OCI-M2 (cell line): ENCODE results near the gene RFX3.
"Not testable (repeated sequence)": the region's sequence is repeated elsewhere in the genome, so short reads cannot be mapped to it uniquely, and the experiment has no call there.

Source experiments
- DNase-seq: peaks from one replicate; lab custom pipeline; 2025; ENCODE audit not compliant: unreplicated experiment; lab: John Stamatoyannopoulos, UW

RFX3 gene

DNA sequence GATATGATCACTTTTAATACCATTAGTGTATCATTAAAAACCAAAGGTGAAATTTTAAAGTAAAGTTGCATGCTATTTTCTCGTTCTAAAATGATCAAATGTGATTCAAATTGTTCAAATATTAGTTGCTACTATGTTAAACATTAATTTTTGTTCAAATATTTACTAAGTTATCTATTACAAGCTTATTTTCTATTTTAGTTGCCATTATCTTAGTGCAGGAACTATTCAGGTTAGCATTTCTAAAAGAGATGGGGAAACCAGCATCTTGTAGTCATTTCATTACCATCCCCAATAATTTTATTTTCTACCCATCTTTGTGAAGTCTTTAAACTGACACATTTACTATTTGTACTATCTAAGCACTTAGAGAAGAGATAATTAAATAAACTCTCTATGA, 166.0 kb downstream of the RFX3 start:
- DNase-seq: no peak

DNA sequence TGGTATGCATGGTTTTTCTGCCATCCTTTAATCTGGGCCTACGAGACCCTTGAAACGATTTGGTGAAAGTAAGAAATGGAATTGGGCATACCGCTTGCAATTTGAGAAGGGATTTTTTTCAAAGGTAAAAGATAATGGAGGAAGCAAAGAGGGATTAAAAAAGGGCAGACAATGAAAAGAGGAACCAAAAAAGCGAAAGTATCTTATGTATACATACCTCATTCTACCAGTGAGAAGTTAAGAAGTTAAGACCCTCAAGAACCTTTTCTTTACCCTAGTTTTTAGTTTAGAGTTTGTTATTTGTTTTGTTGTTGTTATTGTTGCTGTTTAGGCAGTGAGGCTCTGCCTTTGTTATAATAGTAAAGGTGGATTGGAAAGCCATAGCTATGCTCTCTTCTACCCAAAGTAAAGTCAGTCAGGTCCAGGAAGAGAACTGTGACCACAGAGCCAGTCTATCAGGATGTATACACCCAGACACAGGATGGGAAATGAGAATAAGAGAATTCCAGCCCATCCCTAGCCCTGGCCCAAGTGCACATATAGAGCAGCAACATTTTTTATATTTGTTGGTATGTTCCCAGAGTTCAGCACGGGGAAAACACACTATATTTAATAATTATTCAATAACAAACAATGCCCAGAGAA, 166.6 kb downstream of the RFX3 start:
- no peak for DNase-seq

DNA sequence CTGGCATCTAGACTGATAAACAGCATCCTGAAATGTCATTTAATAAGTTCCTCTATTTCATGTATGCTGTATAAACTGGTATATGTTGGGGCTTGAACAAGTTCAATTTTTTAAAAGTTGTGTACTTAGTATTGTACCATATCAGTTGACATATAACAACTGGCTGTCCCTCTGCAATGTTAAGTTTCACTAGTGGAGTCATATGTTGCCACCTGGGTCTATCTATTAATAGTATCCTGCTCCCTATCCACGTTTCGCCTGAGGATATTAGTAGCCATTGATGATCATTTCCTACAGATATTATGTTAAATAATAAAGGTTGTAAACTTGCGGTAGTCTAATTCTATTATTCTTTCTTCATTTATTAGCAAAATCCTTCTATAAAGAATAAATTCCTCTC, 177.6 kb downstream of the RFX3 start:
- DNase-seq: no peak

DNA sequence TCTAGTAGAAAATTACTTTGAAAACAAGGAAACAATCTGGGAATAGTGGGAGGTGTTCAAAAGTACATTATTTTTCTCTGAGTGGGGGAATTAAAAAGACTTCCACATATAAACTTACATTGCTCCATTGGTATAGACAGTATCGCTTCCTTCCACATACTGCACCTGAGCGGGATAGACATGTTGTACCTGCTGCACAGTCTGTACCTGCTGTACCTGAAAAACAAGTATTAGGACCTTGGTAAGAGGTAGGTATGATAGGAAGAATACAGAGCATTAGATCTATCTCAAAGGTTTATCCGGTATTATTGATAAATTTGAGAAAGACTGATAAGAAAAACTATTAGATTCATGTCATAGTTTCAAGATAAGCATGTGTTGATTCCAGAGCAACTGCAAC, 179.3 kb downstream of the RFX3 start:
- DNase-seq: no peak

- DNase-seq: no peak
Measured at GRCh38 chr9:3343671-3344070, 182.1 kb downstream of the RFX3 start.

DNA sequence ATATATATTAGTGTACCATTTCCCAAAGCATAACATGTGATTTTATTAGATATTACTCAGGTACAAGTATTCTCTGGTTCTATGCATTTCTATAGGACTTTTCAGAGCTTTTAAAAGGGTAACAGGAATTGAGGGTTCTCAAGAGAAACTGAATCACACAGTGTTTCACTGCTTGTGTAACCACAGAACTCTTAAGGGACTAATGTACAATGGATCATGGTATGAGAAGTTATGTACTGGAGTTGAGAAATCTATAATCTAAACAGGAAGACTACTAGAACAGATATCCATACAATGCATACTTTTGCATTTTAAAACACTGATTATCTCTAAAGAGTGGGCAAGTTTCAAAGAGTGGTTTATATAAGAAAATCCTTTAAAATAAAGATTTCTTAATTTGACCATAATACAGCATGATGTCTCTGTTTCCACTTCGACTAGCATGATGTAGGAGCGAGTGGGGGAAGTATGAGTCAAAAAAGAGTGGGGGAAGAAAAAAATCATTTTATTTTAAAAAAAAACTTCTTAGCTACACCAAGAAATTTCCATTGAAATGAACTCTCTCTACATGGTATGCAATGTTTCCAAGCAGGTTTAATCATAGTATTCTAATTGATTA, 183.5 kb downstream of the RFX3 start:
- DNase-seq: no peak

- DNase-seq: no peak
Measured at GRCh38 chr9:3337515-3338225, 188.1 kb downstream of the RFX3 start.

- no peak for DNase-seq
Measured at GRCh38 chr9:3336951-3337350, 188.8 kb downstream of the RFX3 start.

DNA sequence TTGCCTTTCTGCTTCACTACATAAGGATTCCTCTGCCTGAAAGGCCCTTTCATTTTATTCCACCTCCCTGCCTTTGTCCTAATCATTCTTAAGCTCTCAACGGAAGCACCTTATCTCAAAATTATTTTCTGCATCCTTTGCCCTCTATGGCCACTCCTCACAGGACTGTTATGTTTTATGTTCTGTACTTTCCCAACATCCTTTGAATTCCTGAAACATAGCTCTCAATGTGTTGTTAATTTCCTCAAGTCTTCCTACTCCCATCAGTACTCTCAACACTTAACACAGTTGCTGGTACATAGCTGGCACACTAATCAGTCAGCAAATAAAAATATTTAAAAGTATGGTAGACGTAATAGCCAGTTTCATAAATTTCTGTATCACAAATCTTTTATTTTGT, 193.0 kb downstream of the RFX3 start:
- no peak for DNase-seq

DNA sequence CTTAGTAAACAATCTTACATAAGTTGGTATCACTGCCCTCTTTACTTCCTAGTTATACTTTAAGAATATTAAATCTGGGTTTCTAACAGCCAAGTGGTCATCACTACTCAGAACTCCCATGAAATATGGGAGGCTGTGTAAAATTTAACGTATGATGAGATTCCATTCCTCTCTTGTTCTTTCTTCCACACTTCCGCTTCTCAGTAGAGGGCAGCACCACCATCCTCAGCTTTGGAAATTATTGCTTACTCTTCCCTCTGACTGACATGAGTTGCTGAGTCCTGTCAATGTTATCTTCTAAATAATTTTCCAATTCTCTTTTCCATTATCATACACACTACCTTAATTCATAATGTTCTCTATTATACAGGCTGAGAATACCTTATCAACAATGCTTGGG, 194.0 kb downstream of the RFX3 start:
- DNase-seq: no peak

DNA sequence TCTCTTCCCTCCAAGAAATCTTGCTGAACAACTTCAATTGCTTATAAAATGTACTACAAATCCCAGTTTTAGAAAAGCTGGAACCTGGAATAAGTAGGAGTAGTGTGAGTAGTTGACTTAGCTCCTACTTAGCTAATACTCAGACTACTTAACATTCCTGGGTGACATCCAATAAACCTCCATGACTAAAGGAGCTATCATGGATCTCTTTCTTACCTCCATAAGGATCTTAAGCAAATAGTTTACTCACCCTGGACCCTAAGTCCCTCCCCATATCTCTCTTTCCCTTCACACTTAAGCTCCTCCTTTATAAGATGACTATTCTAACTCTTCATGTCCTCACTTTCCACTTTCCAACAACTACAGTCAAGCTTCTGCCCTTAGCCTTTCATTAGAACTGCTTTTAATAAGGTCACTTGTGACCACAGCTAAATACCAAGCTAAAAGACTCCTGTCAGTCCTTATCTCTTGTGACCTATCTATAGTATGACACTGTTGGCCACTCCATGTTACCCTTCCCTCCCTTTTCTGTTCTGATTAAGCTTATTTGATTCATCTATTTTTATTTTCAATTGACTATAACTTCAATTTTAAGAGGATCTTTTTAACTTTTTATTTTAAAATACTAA, 194.9 kb downstream of the RFX3 start:
- no peak for DNase-seq

DNA sequence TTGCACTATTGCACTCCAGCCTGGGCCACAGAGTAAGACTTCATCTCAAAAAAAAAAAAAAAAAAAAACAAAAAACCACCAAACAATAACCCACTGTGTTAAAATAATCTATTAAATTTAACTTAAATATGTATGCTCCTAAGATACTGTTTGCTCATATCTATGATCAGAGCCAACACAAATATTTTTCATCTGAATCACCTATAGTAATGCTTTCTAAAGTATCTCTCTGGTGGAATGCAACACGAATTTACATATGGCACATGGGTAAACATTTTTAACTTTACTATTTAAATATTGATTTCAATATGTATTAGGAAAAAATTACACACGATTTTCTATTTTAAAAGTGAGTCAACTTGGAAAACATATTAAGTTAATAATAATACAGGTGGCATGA, 196.4 kb downstream of the RFX3 start:
- no peak for DNase-seq

- no peak for DNase-seq
Measured at GRCh38 chr9:3323714-3324113, 202.1 kb downstream of the RFX3 start.

GRCh38 chr9:3321186-3321585, 204.6 kb downstream of the RFX3 start:
- DNase-seq: no peak

GRCh38 chr9:3312595-3312994, 213.2 kb downstream of the RFX3 start:
- DNase-seq: not testable (repeated sequence)

GRCh38 chr9:3308609-3309008, 217.2 kb downstream of the RFX3 start:
- DNase-seq: no peak

DNA sequence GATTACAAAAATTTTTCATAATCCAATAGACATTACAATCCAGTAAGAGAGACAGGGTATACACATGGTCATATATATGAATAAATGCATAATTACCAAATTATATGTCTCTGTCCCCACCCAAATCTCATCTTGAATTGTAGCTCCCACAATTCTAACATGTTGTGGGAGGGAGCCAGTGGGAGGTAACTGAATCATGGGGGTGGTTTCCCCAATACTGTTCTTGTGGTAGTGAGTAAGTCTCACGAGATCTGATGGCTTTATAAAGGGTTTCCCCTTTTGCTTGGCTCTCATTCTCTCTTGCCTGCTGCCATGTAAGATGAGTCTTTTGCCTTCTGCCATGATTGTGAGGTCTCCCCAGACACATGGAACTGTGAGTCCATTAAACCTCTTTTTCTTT, 221.4 kb downstream of the RFX3 start:
- not testable (repeated sequence) for DNase-seq

- DNase-seq: no peak
Measured at GRCh38 chr9:3299872-3300271, 225.9 kb downstream of the RFX3 start.

DNA sequence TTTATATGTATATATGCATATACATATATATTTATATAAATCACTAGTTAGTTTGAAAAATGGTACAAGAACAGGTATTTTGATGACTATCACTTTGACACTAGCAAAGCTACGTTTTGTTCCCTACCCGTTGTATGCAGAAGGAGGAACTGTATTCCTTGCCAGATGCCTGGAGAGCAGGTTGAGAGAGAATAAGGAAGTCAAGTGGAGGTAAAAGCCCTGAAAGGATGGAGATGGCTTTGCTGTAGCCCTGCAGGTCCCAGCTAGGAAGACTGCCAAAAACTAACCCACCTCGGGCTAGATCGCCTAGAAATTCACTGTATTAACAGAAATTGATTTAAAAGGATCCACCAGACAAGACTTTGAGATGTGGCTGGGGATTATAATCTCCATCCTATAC, 229.3 kb downstream of the RFX3 start:
- DNase-seq: no peak

GRCh38 chr9:3292311-3292710, 233.5 kb downstream of the RFX3 start:
- DNase-seq: no peak

DNA sequence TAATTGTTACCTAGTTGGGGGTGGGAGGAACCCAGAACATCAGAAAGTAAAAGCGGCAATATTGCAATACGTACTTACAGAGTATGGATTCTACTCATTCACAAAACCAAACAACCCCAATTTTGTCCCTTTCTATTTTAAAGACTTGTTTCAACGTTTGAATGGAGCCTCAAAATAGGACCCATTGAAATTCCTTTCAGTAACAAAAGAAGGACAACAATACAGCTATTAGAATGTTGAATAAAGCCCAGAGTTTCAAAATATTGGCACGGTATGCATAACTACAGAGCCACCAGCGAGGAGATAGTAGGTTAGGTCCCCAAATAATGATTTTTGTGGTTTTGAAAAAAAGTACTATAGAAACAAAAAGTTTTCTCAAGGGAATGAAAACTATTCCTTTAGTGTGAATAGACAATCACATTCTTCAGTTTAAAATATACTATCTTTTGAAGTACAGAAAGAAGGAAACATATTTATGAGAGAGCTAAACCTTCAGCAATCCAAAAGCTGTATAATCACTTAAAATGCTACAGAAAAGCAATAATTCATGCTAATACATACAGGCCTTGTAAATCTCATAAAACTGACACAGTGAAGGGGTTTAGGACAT, 235.5 kb downstream of the RFX3 start:
- DNase-seq: no peak

DNA sequence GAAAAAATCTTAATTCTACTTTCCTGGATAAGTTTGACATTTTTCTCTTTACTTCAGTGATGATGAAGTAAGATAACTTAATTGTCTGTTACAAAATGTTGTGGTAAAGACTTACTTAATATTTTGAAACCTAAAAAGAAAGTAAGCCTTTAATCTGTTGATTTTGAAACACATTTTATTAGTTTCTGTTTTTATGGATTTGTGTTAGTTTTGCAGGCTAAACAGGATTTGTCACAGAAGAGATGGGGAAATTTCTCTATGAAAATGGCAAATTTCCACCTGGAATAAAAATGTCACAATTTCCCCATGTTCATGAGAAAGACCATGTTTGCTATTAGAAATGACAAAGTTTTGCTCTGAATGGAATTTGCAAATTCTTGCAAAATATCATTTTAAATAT, 237.1 kb downstream of the RFX3 start:
- DNase-seq: no peak
